ENCODE measurements around the gene TRERF1.

The TRERF1 gene

DNA sequence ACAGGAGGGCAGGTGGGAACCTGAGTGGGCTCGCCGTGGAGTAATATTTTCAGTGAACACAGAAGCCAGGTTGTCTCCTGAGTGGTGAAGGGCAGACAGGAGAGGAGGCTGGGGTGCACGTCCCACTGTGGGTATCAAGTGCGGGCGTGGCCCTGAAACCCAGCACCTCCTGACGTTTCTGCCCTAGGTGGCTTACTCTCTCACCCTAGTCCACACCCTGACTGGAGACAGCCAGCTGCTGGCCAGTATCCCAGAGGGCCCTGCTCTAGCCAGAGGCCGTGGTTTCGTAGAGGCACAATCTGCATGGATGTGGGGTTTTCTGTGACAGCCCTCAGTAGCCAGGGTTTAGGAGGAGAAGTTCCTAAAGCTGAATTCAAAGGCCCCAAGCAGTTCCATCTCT is 86.7 kb downstream of the TRERF1 start:
- Histone ChIP-seq H3K36me3 (ENCODE audit: control insufficient read depth, insufficient read depth, low read length) (no peaks in the 10 kb centered on the region), H3K4me3 (ENCODE audit: low read depth, low read length) (no peak overlapping the region), H3K27ac (ENCODE audit: low read depth, low read length) (no peak overlapping the region), H3K4me1 (ENCODE audit: control insufficient read depth, insufficient read depth, low read length) (0 out of 2 replicates have a peak, but pooled peaks cover 6% of the 10 kb centered on the region), H3K27me3 (ENCODE audit: control insufficient read depth, insufficient read depth, low read length) (no peaks in the 10 kb centered on the region), H3K9me3 (ENCODE audit: control insufficient read depth, insufficient read depth, low read length) (no peaks in the 10 kb centered on the region), H3K9ac (ENCODE audit: low read depth, low read length) (no peak overlapping the region)

DNA sequence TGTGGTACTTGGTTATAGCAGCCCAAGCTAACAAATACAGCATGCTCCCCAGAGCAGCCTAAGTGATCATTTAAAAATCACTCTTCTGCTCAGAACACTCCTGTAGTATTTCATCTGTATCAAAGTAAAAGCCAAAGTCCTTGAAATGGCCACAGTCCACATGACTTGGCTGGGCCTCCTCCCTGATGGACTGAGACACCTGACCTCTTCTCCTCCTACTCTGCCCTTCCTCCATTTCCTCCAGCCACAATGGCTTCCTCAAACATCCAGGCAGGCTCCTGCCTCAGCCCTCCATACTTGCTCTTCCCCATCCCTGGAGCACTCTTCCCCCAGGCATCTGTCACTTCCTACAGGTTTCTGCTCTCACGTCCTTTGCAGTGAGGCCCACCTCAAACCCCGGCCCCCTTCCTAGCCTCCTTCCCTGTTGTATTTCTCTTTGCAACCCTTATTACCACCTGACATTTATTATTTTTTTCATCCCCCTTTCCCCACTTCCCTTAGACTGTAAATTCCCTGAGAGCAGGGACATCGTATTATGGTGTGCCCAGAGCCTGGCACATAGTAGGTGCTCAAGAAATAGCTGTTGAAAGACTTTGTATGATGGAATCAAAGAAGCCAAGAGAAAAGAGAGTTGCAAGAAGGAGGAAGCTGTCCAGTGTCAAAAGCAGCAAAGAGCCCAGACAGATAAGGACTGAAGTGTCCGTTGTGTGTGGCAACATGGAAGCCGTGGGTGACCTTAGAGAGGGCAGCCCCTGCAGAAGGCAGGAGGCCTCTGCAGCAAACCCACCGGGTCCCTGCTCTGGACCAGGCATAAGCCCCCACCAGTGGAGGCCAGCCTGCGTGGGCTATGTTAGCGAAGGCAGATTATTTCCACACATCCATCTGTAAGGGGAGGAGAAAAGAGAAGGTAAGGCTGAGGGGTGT is 87.5 kb downstream of the TRERF1 start:
- H3K9ac ChIP-seq (ENCODE audit: low read depth, low read length) = no peak overlapping the region
- no peak overlapping the region for H3K27ac ChIP-seq (ENCODE audit: low read depth, low read length)
- no peaks in the 10 kb centered on the region for H3K36me3 ChIP-seq (ENCODE audit: control insufficient read depth, insufficient read depth, low read length)
- H3K4me3 ChIP-seq (ENCODE audit: low read depth, low read length) = no peak overlapping the region
- H3K9me3 ChIP-seq (ENCODE audit: control insufficient read depth, insufficient read depth, low read length) = no peaks in the 10 kb centered on the region
- no peaks in the 10 kb centered on the region for H3K27me3 ChIP-seq (ENCODE audit: control insufficient read depth, insufficient read depth, low read length)
- H3K4me1 ChIP-seq (ENCODE audit: control insufficient read depth, insufficient read depth, low read length) = 0 out of 2 replicates have a peak, but pooled peaks cover 6% of the 10 kb centered on the region

GRCh38 chr6:42361036-42361435 is 90.7 kb downstream of the TRERF1 start:
- Histone ChIP-seq H3K27me3 (ENCODE audit: control insufficient read depth, insufficient read depth, low read length) (no peaks in the 10 kb centered on the region), H3K36me3 (ENCODE audit: control insufficient read depth, insufficient read depth, low read length) (peaks cover 3% of the 10 kb centered on the region; the same call in 1 of the 2 replicates), H3K4me1 (ENCODE audit: control insufficient read depth, insufficient read depth, low read length) (no peaks in the 10 kb centered on the region), H3K27ac (ENCODE audit: low read depth, low read length) (no peak overlapping the region), H3K9ac (ENCODE audit: low read depth, low read length) (no peak overlapping the region), H3K9me3 (ENCODE audit: control insufficient read depth, insufficient read depth, low read length) (no peaks in the 10 kb centered on the region), H3K4me3 (ENCODE audit: low read depth, low read length) (no peak overlapping the region)

DNA sequence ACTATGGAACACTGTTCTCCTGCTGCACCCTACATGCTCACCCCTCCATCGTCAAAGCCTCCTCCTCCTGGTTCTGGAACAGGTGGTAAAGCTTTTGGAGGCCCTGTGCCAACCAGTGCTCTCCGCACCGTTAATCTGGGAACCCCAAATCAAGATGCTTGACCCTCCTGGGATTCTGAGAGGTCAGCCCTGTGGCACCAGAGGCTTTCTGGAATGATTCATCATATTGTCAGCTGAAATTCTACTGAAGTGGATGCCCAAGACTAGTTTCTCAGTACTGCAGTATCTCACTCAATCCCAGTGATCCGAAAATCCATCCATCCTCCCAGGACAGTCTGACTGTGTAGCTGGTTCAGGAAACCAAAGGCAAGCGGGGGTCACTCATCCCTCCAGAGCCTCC is 92.7 kb downstream of the TRERF1 start:
- peaks cover 3% of the 10 kb centered on the region; the same call in 1 of the 2 replicates for H3K36me3 ChIP-seq (ENCODE audit: control insufficient read depth, insufficient read depth, low read length)

GRCh38 chr6:42355416-42355815 is 96.3 kb downstream of the TRERF1 start:
- Histone ChIP-seq H3K4me3 (ENCODE audit: low read depth, low read length) (no peak overlapping the region), H3K9me3 (ENCODE audit: control insufficient read depth, insufficient read depth, low read length) (no peaks in the 10 kb centered on the region), H3K36me3 (ENCODE audit: control insufficient read depth, insufficient read depth, low read length) (peaks cover 3% of the 10 kb centered on the region; the same call in 1 of the 2 replicates), H3K4me1 (ENCODE audit: control insufficient read depth, insufficient read depth, low read length) (no peaks in the 10 kb centered on the region), H3K27me3 (ENCODE audit: control insufficient read depth, insufficient read depth, low read length) (no peaks in the 10 kb centered on the region), H3K9ac (ENCODE audit: low read depth, low read length) (no peak overlapping the region), H3K27ac (ENCODE audit: low read depth, low read length) (no peak overlapping the region)

More for the DNA sequence above, 92.7 kb downstream of the TRERF1 start:
- Histone ChIP-seq H3K9me3 (ENCODE audit: control insufficient read depth, insufficient read depth, low read length) (no peaks in the 10 kb centered on the region), H3K9ac (ENCODE audit: low read depth, low read length) (no peak overlapping the region), H3K27me3 (ENCODE audit: control insufficient read depth, insufficient read depth, low read length) (no peaks in the 10 kb centered on the region), H3K4me3 (ENCODE audit: low read depth, low read length) (no peak overlapping the region), H3K27ac (ENCODE audit: low read depth, low read length) (no peak overlapping the region), H3K4me1 (ENCODE audit: control insufficient read depth, insufficient read depth, low read length) (no peaks in the 10 kb centered on the region)

DNA sequence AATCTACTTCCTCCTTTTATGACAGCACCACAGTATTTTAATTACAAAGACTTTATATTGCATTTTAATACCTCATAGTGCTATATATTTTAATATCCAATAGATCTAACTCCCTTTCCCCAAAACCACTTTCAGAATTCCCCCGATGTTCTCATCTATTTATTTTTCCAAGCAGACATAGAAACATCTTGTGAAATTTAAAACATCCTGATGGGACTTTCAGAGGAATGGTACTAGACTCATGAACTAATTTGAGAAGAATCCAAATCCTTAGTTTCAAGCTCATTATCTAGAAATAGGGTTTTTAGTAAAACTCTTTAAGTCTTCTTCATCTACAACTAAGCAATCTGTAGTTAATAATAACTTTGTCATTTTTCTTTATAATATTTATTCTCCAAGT is 97.0 kb downstream of the TRERF1 start:
- no peaks in the 10 kb centered on the region for H3K27me3 ChIP-seq (ENCODE audit: control insufficient read depth, insufficient read depth, low read length)
- no peak overlapping the region for H3K4me3 ChIP-seq (ENCODE audit: low read depth, low read length)
- H3K9ac ChIP-seq (ENCODE audit: low read depth, low read length) = no peak overlapping the region
- no peaks in the 10 kb centered on the region for H3K4me1 ChIP-seq (ENCODE audit: control insufficient read depth, insufficient read depth, low read length)
- H3K36me3 ChIP-seq (ENCODE audit: control insufficient read depth, insufficient read depth, low read length) = peaks cover 3% of the 10 kb centered on the region; the same call in 1 of the 2 replicates
- no peaks in the 10 kb centered on the region for H3K9me3 ChIP-seq (ENCODE audit: control insufficient read depth, insufficient read depth, low read length)
- no peak overlapping the region for H3K27ac ChIP-seq (ENCODE audit: low read depth, low read length)

DNA sequence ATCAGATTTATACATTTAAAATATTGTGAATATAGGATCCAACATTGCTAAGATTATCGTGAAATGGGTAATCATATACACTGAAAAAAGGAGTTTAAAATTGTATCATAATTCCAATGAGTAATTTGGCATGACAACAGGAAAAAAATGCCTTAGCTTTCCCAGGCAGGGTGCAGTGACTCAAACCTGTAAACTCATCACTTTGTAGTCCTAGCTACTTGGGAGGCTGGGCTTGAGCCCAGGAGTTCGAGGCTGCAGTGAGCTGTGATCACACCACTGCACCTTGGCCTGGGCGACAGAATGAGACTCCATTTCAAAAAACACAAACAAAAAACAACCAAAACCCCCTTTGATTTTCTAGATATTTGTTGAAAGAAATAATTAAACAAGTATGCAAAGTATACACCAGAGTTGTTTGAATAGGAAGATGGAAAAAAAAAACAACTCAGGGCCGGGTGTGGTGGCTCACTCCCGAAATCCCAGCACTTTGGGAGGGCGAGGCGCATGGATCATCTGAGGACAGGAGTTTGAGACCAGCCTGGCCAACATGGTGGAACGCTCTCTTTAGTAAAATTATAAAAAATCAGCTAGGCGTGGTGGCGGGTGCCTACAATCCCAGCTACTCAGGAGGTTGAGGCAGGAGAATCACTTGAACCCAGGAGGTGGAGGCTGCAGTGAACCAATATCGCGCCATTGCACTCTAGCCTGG is 98.7 kb downstream of the TRERF1 start:
- Histone ChIP-seq H3K36me3 (ENCODE audit: control insufficient read depth, insufficient read depth, low read length) (peaks cover 3% of the 10 kb centered on the region; the same call in 1 of the 2 replicates), H3K27ac (ENCODE audit: low read depth, low read length) (no peak overlapping the region), H3K4me3 (ENCODE audit: low read depth, low read length) (no peak overlapping the region), H3K4me1 (ENCODE audit: control insufficient read depth, insufficient read depth, low read length) (no peaks in the 10 kb centered on the region), H3K9me3 (ENCODE audit: control insufficient read depth, insufficient read depth, low read length) (no peaks in the 10 kb centered on the region), H3K27me3 (ENCODE audit: control insufficient read depth, insufficient read depth, low read length) (no peaks in the 10 kb centered on the region), H3K9ac (ENCODE audit: low read depth, low read length) (no peak overlapping the region)

- H3K9ac ChIP-seq (ENCODE audit: low read depth, low read length) = no peak overlapping the region
- no peak overlapping the region for H3K4me3 ChIP-seq (ENCODE audit: low read depth, low read length)
- no peaks in the 10 kb centered on the region for H3K27me3 ChIP-seq (ENCODE audit: control insufficient read depth, insufficient read depth, low read length)
- no peaks in the 10 kb centered on the region for H3K9me3 ChIP-seq (ENCODE audit: control insufficient read depth, insufficient read depth, low read length)
- H3K4me1 ChIP-seq (ENCODE audit: control insufficient read depth, insufficient read depth, low read length) = no peaks in the 10 kb centered on the region
- H3K27ac ChIP-seq (ENCODE audit: low read depth, low read length) = no peak overlapping the region
- no peaks in the 10 kb centered on the region for H3K36me3 ChIP-seq (ENCODE audit: control insufficient read depth, insufficient read depth, low read length)
These were observed 100.8 kb downstream of the TRERF1 start for GRCh38 chr6:42350911-42351310.

GRCh38 chr6:42349753-42350511 is 101.8 kb downstream of the TRERF1 start:
- Histone ChIP-seq H3K27ac (ENCODE audit: low read depth, low read length) (no peak overlapping the region), H3K27me3 (ENCODE audit: control insufficient read depth, insufficient read depth, low read length) (no peaks in the 10 kb centered on the region), H3K9me3 (ENCODE audit: control insufficient read depth, insufficient read depth, low read length) (no peaks in the 10 kb centered on the region), H3K4me1 (ENCODE audit: control insufficient read depth, insufficient read depth, low read length) (no peaks in the 10 kb centered on the region), H3K4me3 (ENCODE audit: low read depth, low read length) (no peak overlapping the region), H3K36me3 (ENCODE audit: control insufficient read depth, insufficient read depth, low read length) (no peaks in the 10 kb centered on the region), H3K9ac (ENCODE audit: low read depth, low read length) (no peak overlapping the region)

DNA sequence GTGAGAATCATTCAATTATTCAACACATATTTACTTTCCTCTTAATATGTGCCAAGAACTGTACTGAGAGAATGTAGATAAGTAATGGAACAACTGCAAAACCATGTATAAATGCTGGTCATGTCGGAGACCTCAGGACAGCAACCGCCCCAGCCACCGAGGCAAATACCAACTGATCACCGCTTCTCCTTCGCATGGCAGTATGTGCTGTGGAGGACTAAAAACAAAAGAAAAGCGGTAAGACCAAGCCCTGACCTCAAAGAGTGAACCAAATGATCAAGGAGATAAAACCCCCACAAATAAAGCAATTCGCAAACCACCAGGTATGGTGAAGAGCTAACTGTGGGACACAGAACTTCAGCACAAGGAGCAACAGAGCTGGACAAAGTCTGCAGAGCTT is 104.3 kb downstream of the TRERF1 start:
- Histone ChIP-seq H3K9ac (ENCODE audit: low read depth, low read length) (no peak overlapping the region), H3K36me3 (ENCODE audit: control insufficient read depth, insufficient read depth, low read length) (no peaks in the 10 kb centered on the region), H3K27me3 (ENCODE audit: control insufficient read depth, insufficient read depth, low read length) (no peaks in the 10 kb centered on the region), H3K4me3 (ENCODE audit: low read depth, low read length) (no peak overlapping the region), H3K4me1 (ENCODE audit: control insufficient read depth, insufficient read depth, low read length) (0 out of 2 replicates have a peak, but pooled peaks cover 3% of the 10 kb centered on the region), H3K9me3 (ENCODE audit: control insufficient read depth, insufficient read depth, low read length) (no peaks in the 10 kb centered on the region), H3K27ac (ENCODE audit: low read depth, low read length) (no peak overlapping the region)
